Immature natural killer cell (primary cell): ENCODE results near the gene CCDC170. TPM values are rescaled to one million over a fixed set of nuclear protein-coding genes. Genes with fewer than 3 reads are reported as not detected.

Experiments used
- DNase-seq, 3 donors: peaks; one replicate each; pipeline ENCODE4 v3.0.0; 2022; ENCODE audit warnings: mixed read lengths in 1 of 3
- H3K27ac Mint-ChIP-seq, 6 donors: one replicate each; pipeline ENCODE4 v1.8.0; 2020; ENCODE audit warnings: mixed read lengths in 6 of 6, mild to moderate bottlenecking in 5 of 6, inconsistent platforms in 4 of 6, moderate library complexity in 3 of 6
- H3K27me3 Mint-ChIP-seq, 3 donors: one replicate each; pipeline ENCODE4 v1.8.0; 2020 to 2021; ENCODE audit warnings: low read depth in 3 of 3, mild to moderate bottlenecking in 3 of 3, mixed read lengths in 3 of 3, moderate library complexity in 3 of 3, inconsistent platforms in 1 of 3
- H3K36me3 Mint-ChIP-seq, 3 donors: one replicate each; pipeline ENCODE4 v1.8.0; 2020; ENCODE audit warnings: mixed read lengths in 3 of 3, inconsistent platforms in 2 of 3, mild to moderate bottlenecking in 2 of 3
- H3K4me1 Mint-ChIP-seq, 2 donors: one replicate each; pipeline ENCODE4 v1.8.0; 2020; ENCODE audit warnings: inconsistent platforms in 2 of 2, mild to moderate bottlenecking in 2 of 2, mixed read lengths in 2 of 2, moderate library complexity in 1 of 2
- H3K4me3 Mint-ChIP-seq, 5 donors: one replicate each; pipeline ENCODE4 v1.8.0; 2020; ENCODE audit warnings: mild to moderate bottlenecking in 5 of 5, mixed read lengths in 5 of 5, inconsistent platforms in 3 of 5, moderate library complexity in 3 of 5
- H3K9me3 Mint-ChIP-seq, 6 donors: one replicate each; pipeline ENCODE4 v1.8.0; 2020; ENCODE audit warnings: mild to moderate bottlenecking in 6 of 6, mixed read lengths in 6 of 6, inconsistent platforms in 4 of 6, moderate library complexity in 3 of 6
- polyA plus RNA-seq, 3 donors: library from polyadenylated mRNA; unstranded; fragments of 300-500 nt; fragmentation: Illumina TruSeq; gene quantifications; one replicate each; pipeline ENCODE4 v1.2.3, GENCODE V29; 2021

CCDC170 gene
- polyA plus RNA-seq, 3 donors from 2014 or later, result 0.78 TPM; not detected in 2

DNA sequence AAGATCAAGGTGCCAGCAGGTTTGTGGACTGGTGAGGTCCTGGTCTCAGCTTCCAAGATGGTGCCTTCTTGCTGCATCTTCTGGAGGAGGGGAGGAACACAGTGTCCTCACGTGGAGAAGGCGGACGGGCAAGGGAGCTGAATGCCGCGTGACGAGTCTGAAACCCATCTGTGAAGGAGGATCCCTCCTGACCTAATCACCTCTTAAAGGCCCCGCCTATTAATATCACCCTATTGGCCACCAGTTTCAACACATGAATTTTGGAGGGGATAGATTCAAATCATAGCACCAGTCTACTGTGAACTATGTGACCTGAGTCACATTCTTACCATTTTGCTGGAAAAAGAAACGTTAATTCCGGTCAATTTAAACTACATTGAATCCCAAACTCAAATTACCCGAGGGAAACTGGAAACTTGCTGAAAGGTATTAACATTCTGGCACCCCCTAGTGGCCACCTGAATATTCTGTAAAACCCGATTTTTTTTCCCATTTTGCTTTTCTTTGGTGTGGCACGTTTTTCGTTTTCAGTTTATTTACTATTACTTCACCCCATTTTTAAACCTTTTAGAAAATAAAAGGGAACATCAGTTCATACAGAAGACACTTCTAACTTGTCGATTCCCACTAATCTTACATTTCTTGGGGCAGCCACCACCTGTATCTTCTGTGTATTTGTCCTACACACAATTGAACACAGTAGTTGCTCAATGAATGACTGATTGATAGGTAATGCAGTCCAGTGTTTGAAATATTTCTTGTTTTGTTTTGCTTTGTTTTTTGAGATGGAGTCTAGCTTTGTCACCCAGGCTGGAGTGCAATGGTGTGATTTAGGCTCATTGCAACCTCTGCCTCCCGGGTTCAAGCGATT lies 17.9 kb upstream of the CCDC170 start:
- H3K36me3 Mint-ChIP-seq, result no peaks in the 10 kb centered on the region
- H3K27ac Mint-ChIP-seq, result no peak overlapping the region
- H3K4me1 Mint-ChIP-seq, result peaks cover 6 to 9% of the 10 kb centered on the region in 2 donors
- DNase-seq, result peak; percentile 40 to 48 (median 47)
- H3K9me3 Mint-ChIP-seq, result no peaks in the 10 kb centered on the region
- H3K4me3 Mint-ChIP-seq, result peak overlapping the region in 3 of 5 donors; percentile 43 to 56 (median 53)
- H3K27me3 Mint-ChIP-seq, result no peaks in the 10 kb centered on the region

DNA sequence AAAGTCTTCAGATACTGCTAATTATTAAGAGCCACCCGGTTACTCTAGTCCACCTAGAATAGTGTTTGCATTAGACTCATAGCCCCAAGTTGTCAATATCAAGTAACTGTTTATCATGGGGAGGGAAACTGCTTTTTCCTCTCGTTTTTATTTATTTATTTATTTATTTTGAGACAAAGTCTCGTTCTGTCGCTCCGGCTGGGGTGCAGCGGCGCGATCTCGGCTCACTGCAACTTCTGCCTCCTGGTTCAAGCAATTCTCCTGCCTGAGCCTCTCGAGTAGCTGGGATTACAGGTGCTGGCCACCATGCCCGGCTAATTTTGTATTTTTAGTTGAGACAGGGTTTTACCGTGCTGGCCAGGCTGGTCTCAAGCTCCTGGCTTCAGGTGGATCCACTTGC lies 16.1 kb upstream of the CCDC170 start:
- Mint-ChIP-seq H3K4me3 (no peak overlapping the region), H3K36me3 (no peaks in the 10 kb centered on the region), H3K4me1 (peaks cover 21 to 28% of the 10 kb centered on the region in 2 donors), H3K27me3 (no peaks in the 10 kb centered on the region), H3K9me3 (no peaks in the 10 kb centered on the region), H3K27ac (no peak overlapping the region)
- no peak for DNase-seq

DNA sequence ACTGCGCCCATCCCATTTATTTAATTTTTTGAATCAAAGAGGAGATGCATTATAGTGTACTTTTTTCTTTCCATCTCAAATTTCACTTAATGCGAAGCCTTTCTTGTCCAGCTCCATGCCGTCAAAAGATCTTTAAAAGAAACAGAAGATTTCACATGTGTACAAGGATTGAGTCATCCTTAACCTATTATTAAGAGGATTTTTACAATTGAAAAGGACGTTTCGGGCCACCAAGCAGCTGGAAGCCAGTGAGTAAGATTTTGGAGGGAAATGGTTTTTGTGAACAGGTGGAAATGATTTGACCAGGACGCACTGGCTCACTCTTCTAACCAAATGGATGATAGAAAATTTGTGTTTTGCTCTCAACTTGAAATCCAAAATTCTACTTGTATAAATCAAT lies 15.1 kb upstream of the CCDC170 start:
- Mint-ChIP-seq H3K27me3 (no peaks in the 10 kb centered on the region), H3K27ac (no peak overlapping the region), H3K36me3 (no peaks in the 10 kb centered on the region), H3K4me1 (peaks cover 21 to 29% of the 10 kb centered on the region in 2 donors), H3K9me3 (no peaks in the 10 kb centered on the region), H3K4me3 (no peak overlapping the region)
- no peak for DNase-seq

DNA sequence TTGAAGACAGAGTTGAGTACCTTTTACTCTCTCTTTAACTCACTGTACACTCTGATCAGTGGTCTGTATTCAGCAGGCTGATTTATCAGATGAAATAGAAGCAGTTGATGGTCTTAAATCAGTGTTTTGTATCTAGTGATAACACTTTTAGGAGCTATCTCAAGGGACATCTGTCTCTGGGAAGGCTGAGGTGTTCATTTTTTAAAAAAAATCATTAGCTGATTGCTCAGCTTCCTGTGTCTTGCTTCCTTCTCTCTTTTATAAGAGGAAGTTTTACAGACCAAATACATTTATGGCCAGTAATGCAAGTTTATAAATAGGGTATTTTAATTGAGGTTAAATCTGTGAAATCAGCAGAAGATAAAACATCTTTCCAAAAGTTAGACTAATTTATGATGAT lies 12.0 kb upstream of the CCDC170 start:
- Mint-ChIP-seq H3K4me1 (peaks cover 16 to 19% of the 10 kb centered on the region in 2 donors), H3K36me3 (peaks cover 0 to 4% (median 0%) of the 10 kb centered on the region in 3 donors), H3K27me3 (no peaks in the 10 kb centered on the region), H3K27ac (peak overlapping the region; percentile 33 to 93 (median 78)), H3K9me3 (no peaks in the 10 kb centered on the region), H3K4me3 (peak overlapping the region in 4 of 5 donors; percentile 15 to 59 (median 51))
- no peak for DNase-seq

DNA sequence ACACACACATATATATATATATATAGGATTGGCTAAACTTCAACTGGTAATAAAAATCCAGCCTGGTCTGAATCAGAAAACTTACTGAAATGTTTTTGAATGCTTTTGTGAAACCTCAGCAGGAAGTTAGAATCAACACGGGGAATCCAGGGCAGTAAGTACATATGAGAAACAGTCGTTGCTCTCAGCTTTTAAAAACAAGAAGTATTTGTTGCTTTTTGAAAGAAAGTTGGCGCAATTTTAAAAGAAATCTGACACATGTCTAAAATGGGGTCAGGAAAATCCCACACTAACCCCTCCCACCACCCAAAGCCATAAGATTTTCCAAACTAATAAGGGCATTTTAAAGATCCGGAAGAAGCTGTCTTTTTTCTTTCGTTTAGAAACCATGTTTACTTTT lies 11.5 kb upstream of the CCDC170 start:
- DNase-seq, result peak in 2 of 3 donors; percentile 9 to 10

DNA sequence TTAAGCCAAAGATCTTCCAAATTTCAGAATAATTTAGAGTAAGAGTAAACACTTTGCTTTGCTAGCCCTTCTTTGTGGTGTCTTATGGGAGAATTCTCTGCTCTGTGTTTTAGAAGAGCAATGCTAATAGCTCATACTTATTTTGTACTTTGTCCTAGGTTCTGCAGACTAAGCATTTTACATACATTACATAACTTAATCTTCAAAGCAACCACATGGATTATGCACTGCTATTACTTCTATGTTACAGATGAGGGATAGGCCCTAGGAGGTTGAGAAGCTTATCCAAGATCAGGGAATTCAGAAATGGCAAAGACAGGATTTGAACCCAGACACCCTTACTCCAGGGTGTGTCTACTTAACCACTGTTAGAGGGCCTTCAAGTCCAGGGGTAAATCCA lies 9.8 kb upstream of the CCDC170 start:
- peaks cover 16 to 19% of the 10 kb centered on the region in 2 donors for H3K4me1 Mint-ChIP-seq
- peak overlapping the region in 2 of 6 donors; percentile 36 to 54 for H3K27ac Mint-ChIP-seq
- DNase-seq, result no peak
- no peak overlapping the region for H3K4me3 Mint-ChIP-seq
- peaks cover 0 to 4% (median 0%) of the 10 kb centered on the region in 3 donors for H3K36me3 Mint-ChIP-seq
- H3K27me3 Mint-ChIP-seq, result no peaks in the 10 kb centered on the region
- H3K9me3 Mint-ChIP-seq, result no peaks in the 10 kb centered on the region

More for the DNA sequence above, 11.5 kb upstream of the CCDC170 start:
- Mint-ChIP-seq H3K4me3 (peak overlapping the region; percentile 79 to 91 (median 88)), H3K9me3 (no peaks in the 10 kb centered on the region), H3K27me3 (no peaks in the 10 kb centered on the region), H3K4me1 (peaks cover 16 to 19% of the 10 kb centered on the region in 2 donors), H3K36me3 (peaks cover 0 to 4% (median 0%) of the 10 kb centered on the region in 3 donors), H3K27ac (peak overlapping the region; percentile 79 to 95 (median 94))

DNA sequence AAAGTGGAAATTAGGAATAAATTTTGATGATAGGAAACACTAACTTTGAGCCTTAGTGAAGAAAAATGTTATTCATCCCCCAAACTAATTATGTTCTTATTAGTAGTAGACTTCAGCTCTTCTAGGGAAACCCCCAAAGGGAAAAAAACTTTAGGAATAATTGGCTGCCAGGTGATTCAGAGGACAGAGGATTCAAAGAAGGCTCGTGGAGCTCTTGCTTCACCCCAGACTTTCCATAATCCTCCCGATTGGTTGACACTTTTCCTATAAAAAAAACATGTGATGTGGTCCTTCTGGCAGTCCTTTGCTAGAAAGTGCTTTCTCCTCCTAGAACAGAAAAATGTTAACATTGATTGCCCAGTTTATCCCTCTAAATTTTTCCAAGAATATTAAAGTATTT lies 5.6 kb upstream of the CCDC170 start:
- no peak for DNase-seq
- Mint-ChIP-seq H3K4me3 (no peak overlapping the region), H3K4me1 (peaks cover 0 to 1% of the 10 kb centered on the region in 2 donors), H3K27ac (no peak overlapping the region), H3K36me3 (peaks cover 0 to 4% (median 0%) of the 10 kb centered on the region in 3 donors), H3K27me3 (peaks cover 2 to 16% (median 8%) of the 10 kb centered on the region in 3 donors), H3K9me3 (no peaks in the 10 kb centered on the region)

DNA sequence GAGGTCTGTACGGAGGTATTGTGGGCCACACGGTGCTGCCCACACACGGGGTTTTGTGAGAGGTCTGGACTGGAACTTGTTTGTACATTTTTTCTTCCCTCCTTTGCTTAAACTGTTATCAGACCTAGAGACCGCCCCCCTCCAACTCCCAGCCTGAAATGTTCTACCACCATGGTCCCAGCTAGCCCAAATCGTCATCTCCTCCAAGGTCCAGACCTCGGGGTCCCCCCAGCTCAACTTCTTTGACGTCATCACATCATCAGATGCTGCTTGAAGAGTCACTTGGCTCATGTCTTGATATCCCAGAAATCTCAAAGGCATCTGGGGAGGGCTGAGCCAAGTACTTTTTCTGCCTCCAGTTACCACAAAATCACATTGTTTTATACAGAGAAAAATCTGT lies 2.8 kb upstream of the CCDC170 start:
- H3K27ac Mint-ChIP-seq, result no peak overlapping the region
- no peak overlapping the region for H3K4me3 Mint-ChIP-seq
- peaks cover 2 to 8% of the 10 kb centered on the region in 2 donors for H3K4me1 Mint-ChIP-seq
- DNase-seq, result no peak
- H3K9me3 Mint-ChIP-seq, result no peaks in the 10 kb centered on the region
- H3K36me3 Mint-ChIP-seq, result no peaks in the 10 kb centered on the region
- peaks cover 5 to 34% (median 13%) of the 10 kb centered on the region in 3 donors for H3K27me3 Mint-ChIP-seq

DNA sequence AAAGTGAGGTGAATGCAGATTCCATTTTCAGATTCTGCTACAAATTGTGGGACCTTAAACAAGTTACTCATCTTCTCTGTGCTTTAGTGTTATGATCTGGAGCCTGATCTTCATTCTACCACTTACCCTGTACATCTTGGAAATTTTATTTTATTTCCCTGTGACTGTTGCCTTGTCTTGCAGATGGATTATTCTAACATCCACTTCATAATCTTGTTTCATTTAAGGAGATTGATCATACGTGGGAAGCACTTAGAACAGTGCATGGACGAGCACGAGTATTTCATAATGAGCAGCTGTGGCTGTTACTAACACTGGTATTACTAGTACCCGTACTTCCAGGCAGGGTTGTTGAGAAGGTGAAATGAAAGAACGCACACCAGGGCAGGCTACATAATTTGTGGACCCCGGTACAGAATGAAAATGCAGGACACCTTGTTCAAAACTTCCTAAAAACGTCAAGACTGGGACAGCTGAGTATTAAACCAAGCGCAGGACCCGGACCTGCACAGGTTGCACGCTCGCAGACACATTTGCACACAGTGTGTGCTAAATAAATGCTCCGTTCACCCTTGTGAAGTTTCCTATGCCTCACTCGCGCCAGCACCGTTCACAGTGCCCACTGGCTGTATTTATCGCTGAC lies 535 bp upstream of the CCDC170 start:
- peaks cover 2 to 8% of the 10 kb centered on the region in 2 donors for H3K4me1 Mint-ChIP-seq
- H3K36me3 Mint-ChIP-seq, result no peaks in the 10 kb centered on the region
- peaks cover 5 to 46% (median 15%) of the 10 kb centered on the region in 3 donors for H3K27me3 Mint-ChIP-seq
- DNase-seq, result no peak
- H3K4me3 Mint-ChIP-seq, result peak overlapping the region in 4 of 5 donors; percentile 27 to 51 (median 38)
- H3K9me3 Mint-ChIP-seq, result no peaks in the 10 kb centered on the region
- H3K27ac Mint-ChIP-seq, result no peak overlapping the region

DNA sequence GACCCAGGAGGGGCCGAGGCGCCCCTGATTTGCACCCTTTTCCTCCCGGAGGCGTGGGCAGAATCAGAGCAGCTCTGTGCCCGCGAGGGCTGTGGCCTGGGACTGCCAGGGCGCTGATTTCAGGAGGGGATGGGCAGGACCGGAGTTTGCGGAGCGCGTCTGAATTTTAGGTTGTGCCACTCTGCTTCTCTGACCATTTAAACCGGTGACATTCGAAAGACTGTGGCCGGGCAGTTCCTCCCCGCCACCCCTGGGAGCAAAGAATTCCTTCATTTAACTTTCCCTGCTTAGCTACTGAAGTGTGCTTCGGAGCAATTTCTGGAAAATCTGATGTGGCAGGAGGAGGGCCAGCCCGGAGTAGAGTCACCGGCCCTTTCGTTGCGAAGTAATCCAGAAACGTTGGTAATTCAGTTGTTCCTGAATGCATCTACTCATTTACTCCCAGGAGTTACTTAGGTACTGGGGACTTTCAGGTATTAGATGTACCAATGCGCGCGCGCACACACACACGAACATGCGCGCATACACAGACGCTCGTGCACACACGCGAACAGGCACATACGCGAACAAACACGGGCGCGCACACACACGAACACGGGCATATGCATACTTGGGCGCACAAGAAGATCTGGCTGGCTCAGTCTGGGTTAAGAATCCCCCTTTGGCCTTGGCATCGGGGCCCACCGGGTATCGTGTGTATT lies 568 bp downstream of the CCDC170 start:
- Mint-ChIP-seq H3K9me3 (no peaks in the 10 kb centered on the region), H3K4me3 (peak overlapping the region; percentile 18 to 56 (median 36)), H3K27me3 (peaks cover 5 to 51% (median 15%) of the 10 kb centered on the region in 3 donors), H3K4me1 (peaks cover 2 to 8% of the 10 kb centered on the region in 2 donors), H3K36me3 (no peaks in the 10 kb centered on the region), H3K27ac (no peak overlapping the region)
- no peak for DNase-seq

DNA sequence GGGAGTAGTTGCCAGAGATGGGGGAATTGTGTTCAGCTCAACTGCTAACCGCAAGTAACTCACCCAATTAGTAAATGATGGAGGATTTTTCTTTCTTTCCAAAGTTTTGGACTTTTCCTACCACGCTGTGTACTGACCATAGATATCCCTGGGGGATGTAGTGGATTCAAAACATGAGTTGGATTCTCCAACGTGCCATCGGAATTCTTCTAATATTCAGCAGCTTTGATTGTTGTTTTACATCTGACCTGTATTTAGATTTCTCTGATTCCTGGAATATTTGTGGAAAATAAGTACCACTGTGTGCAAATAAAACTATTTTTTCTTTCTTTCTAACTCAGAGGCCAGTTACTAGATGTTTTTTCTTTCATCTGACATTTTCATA lies 1.1 kb downstream of the CCDC170 start:
- peaks cover 5 to 55% (median 17%) of the 10 kb centered on the region in 3 donors for H3K27me3 Mint-ChIP-seq
- no peaks in the 10 kb centered on the region for H3K9me3 Mint-ChIP-seq
- peak overlapping the region in 3 of 5 donors; percentile 25 to 49 (median 36) for H3K4me3 Mint-ChIP-seq
- peaks cover 2 to 8% of the 10 kb centered on the region in 2 donors for H3K4me1 Mint-ChIP-seq
- H3K27ac Mint-ChIP-seq, result no peak overlapping the region
- DNase-seq, result no peak
- H3K36me3 Mint-ChIP-seq, result no peaks in the 10 kb centered on the region

DNA sequence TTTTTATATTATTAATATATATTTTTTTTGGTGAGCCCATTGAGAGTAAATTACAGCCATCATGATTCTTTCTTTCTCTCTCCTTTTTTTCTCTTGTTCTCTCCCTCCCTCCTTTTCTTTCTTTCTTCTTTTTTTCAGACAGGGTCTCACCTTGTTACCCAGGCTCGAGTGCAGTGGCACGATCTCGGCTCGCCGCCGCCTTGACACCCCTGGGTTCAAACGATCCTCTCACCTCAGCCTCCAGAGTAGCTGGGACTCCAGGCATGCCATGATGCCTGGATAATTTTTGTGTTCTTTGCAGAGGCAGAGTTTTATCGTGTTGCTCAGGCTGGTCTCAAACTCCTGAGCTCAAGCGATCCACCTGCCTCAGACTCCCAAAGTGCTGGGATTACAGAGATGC lies 1.6 kb downstream of the CCDC170 start:
- no peaks in the 10 kb centered on the region for H3K36me3 Mint-ChIP-seq
- H3K9me3 Mint-ChIP-seq, result no peaks in the 10 kb centered on the region
- no peak for DNase-seq
- H3K4me3 Mint-ChIP-seq, result no peak overlapping the region
- H3K4me1 Mint-ChIP-seq, result peaks cover 2 to 8% of the 10 kb centered on the region in 2 donors
- peaks cover 5 to 57% (median 17%) of the 10 kb centered on the region in 3 donors for H3K27me3 Mint-ChIP-seq
- H3K27ac Mint-ChIP-seq, result no peak overlapping the region

DNA sequence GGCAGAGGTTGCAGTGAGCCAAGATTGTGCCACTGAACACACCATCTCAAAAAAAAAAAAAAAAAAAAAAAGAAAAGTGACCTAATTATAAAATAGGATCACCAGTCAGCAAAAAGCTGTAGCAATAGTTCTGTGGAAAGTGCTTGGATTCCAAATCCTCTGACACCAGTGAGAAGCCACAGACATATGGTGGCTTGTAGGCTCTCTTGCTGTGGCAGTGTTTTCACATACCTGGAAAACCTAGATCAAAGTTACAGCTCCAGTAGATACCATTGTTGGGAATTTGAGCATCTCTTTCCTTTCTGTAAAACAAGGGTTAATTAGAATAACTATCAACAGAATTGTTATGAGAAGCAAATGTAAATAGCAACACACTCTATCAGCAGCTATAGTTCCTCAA lies 4.1 kb downstream of the CCDC170 start:
- no peak overlapping the region for H3K27ac Mint-ChIP-seq
- H3K9me3 Mint-ChIP-seq, result no peaks in the 10 kb centered on the region
- DNase-seq, result no peak
- no peak overlapping the region for H3K4me3 Mint-ChIP-seq
- H3K27me3 Mint-ChIP-seq, result peaks cover 7 to 43% (median 11%) of the 10 kb centered on the region in 3 donors
- H3K36me3 Mint-ChIP-seq, result no peaks in the 10 kb centered on the region
- H3K4me1 Mint-ChIP-seq, result peaks cover 2 to 8% of the 10 kb centered on the region in 2 donors
